ENCODE results near the gene LILRA6.

DNA sequence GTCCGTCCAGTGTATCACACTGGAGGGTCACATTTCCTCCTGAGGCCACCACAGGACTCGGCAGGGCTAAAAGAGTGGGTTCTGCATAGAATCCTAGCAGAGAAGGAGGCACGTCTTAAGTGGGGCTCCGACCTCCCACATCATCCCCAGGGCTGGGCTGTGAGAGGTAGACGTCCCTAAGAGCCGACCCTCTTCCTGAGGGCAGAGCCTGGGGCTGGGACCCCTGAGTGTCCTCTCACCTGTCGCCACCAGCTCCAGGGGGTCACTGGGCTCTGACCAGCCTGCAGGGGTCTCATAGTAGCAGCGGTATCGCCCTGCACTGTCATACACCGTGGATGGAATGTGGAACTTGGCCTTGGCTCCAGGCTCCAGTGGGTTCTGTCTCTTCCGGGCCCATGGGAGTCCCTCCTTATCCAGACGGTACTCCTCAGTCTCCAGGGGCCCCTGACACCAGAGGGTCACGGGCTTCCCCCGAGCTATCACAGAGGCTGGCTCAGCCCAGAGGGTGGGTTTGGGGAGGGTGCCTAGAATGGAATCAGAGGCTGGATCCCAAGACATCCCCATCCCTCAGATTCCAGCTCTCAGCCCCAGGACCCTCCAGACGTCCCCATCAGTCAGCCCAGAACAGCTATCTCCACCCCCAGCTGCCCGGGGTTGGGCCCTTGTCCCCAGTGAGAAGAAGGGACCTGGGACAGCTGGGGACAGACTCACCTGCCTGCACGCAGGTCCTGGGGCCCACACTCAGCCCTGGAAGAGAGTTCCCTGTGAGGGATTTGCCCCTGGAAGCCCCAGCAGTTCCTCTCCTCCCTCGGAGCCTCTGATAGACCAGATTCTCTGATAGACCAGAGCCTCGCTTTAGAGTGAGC is 13.9 kb upstream of the LILRA6 start:
- TF ChIP-seq CTCF (conservative IDR thresholded peaks at IDR 0.05; ENCODE audit: low read length) (no peak), EZH2phosphoT487 (IDR thresholded peaks at IDR 0.05; ENCODE audit: borderline replicate concordance) (no peak)
